NCI-H2029 (cell line): ENCODE data around the gene BBLN.
"Not testable (repeated sequence)": the region's sequence is repeated elsewhere in the genome, so short reads cannot be mapped to it uniquely, and the experiment has no call there.

ENCODE experiments used
- DNase-seq: peaks from one replicate; lab custom pipeline; 2025; lab: John Stamatoyannopoulos, UW

The BBLN gene

GRCh38 chr9:128124873-128125579 is 35.0 kb upstream of the BBLN start:
- no peak for DNase-seq

- no peak for DNase-seq
Observed at GRCh38 chr9:128125580-128126354, 34.3 kb upstream of the BBLN start.

GRCh38 chr9:128127568-128127989 is 32.5 kb upstream of the BBLN start, which contains the start of gene PTGES2:
Gene PTGES2 (minus strand): TSS chr9:128127729. CDS start chr9:128127717, 12 bp downstream.
- peak; percentile 68 for DNase-seq

- DNase-seq: peak; percentile 88
Observed at GRCh38 chr9:128127990-128128835, 31.9 kb upstream of the BBLN start.

- DNase-seq: no peak
Observed at GRCh38 chr9:128128836-128129590, 31.1 kb upstream of the BBLN start.

- not testable (repeated sequence) for DNase-seq
Observed at GRCh38 chr9:128129976-128130590, 30.0 kb upstream of the BBLN start.

GRCh38 chr9:128130651-128131050 is 29.4 kb upstream of the BBLN start:
- DNase-seq: not testable (repeated sequence)

GRCh38 chr9:128131346-128131745 is 28.7 kb upstream of the BBLN start:
- not testable (repeated sequence) for DNase-seq

GRCh38 chr9:128132139-128132538 is 27.9 kb upstream of the BBLN start:
- not testable (repeated sequence) for DNase-seq

- DNase-seq: not testable (repeated sequence)
Observed at GRCh38 chr9:128135561-128135960, 24.5 kb upstream of the BBLN start.

- DNase-seq: no peak
Observed at GRCh38 chr9:128136816-128137793, 23.0 kb upstream of the BBLN start.

- no peak for DNase-seq
Observed at GRCh38 chr9:128138001-128138400, 22.1 kb upstream of the BBLN start.

- no peak for DNase-seq
Observed at GRCh38 chr9:128139621-128140020, 20.4 kb upstream of the BBLN start.

GRCh38 chr9:128141604-128142003 is 18.5 kb upstream of the BBLN start:
- no peak for DNase-seq

- DNase-seq: no peak
Observed at GRCh38 chr9:128142061-128142460, 18.0 kb upstream of the BBLN start.

- no peak for DNase-seq
Observed at GRCh38 chr9:128142596-128142995, 17.5 kb upstream of the BBLN start.

- no peak for DNase-seq
Observed at GRCh38 chr9:128143525-128144238, 16.4 kb upstream of the BBLN start.

- no peak for DNase-seq
Observed at GRCh38 chr9:128144239-128145181, 15.6 kb upstream of the BBLN start.
